Common myeloid progenitor, CD34-positive (primary cell): Measurements from ENCODE around the gene GNG2.

Source experiments
- CTCF ChIA-PET: fragments of 350-600 bp; sonication (Branson Sonifier 250); formaldehyde crosslinking; loops from one replicate; lab custom pipeline; 2021; ENCODE audit warnings: antibody characterized with exemption; lab: Charles Lee
- POLR2A ChIA-PET: fragments of 350-600 bp; sonication (Branson Sonifier 250); formaldehyde crosslinking; loops from one replicate; lab custom pipeline; 2021; ENCODE audit warnings: antibody characterized with exemption; lab: Charles Lee
- DNase-seq, 3 donors: peaks; one replicate each; pipeline versions ENCODE4 v3.0.0 to v3.0.0-alpha.2; 2013
- H3K27ac ChIP-seq, 2 experiments: 1 replicate in 1 of 2; 2 replicates in 1 of 2; pipeline ENCODE4 v1.7.0; 2013; ENCODE audit warnings: inconsistent platforms in 2 of 2, low read length in 2 of 2, mild to moderate bottlenecking in 2 of 2, low read depth in 1 of 2, moderate library complexity in 1 of 2; ENCODE audit not compliant: severe bottlenecking in 2 of 2, insufficient read depth in 1 of 2, poor library complexity in 1 of 2
- H3K27me3 ChIP-seq, 5 experiments: replicated peaks in 2 of 5; 1 replicate in 3 of 5; 2 replicates in 2 of 5; pipeline versions ENCODE4 v1.6.1 to v1.7.0; 2013; ENCODE audit warnings: low read length in 4 of 5, mild to moderate bottlenecking in 2 of 5, moderate library complexity in 2 of 5, inconsistent platforms in 1 of 5; ENCODE audit not compliant: insufficient read depth in 5 of 5, control insufficient read depth in 4 of 5
- H3K36me3 ChIP-seq, 4 experiments: 1 replicate in 2 of 4; 2 replicates in 2 of 4; pipeline versions ENCODE4 v1.6.1 to v1.7.0; 2013; ENCODE audit warnings: low read length in 3 of 4, control low read depth in 1 of 4, mild to moderate bottlenecking in 1 of 4; ENCODE audit not compliant: control insufficient read depth in 4 of 4, insufficient read depth in 4 of 4
- H3K4me1 ChIP-seq, 4 experiments: 1 replicate in 3 of 4; 2 replicates in 1 of 4; pipeline versions ENCODE4 v1.6.1 to v1.7.1; 2013; ENCODE audit warnings: low read length in 3 of 4, mild to moderate bottlenecking in 3 of 4, control low read depth in 1 of 4, inconsistent platforms in 1 of 4, moderate library complexity in 1 of 4; ENCODE audit not compliant: control insufficient read depth in 4 of 4, insufficient read depth in 4 of 4; ENCODE audit errors: control extremely low read depth in 1 of 4
- H3K4me3 ChIP-seq, 7 experiments: 1 replicate in 4 of 7; 2 replicates in 3 of 7; pipeline versions ENCODE4 v1.5.1 to v1.7.0; 2013; ENCODE audit warnings: mild to moderate bottlenecking in 7 of 7, low read length in 6 of 7, moderate library complexity in 6 of 7, inconsistent platforms in 2 of 7, low read depth in 2 of 7, control low read depth in 1 of 7; ENCODE audit not compliant: insufficient read depth in 4 of 7, control insufficient read depth in 1 of 7; ENCODE audit errors: extremely low read depth in 1 of 7
- H3K9me3 ChIP-seq, 5 experiments: 1 replicate in 4 of 5; 2 replicates in 1 of 5; pipeline versions ENCODE4 v1.6.1 to v1.7.1; 2013; ENCODE audit warnings: low read length in 4 of 5, mild to moderate bottlenecking in 2 of 5, inconsistent platforms in 1 of 5, low read depth in 1 of 5, moderate library complexity in 1 of 5; ENCODE audit not compliant: control insufficient read depth in 4 of 5, insufficient read depth in 2 of 5; ENCODE audit errors: control extremely low read depth in 1 of 5
- WGBS: methylation state at CpG from one replicate; pipeline ENCODE4 v1.1.5; 2013; ENCODE audit not compliant: insufficient coverage; 5-methylcytosine and 5-hydroxymethylcytosine counted together

The GNG2 gene

DNA sequence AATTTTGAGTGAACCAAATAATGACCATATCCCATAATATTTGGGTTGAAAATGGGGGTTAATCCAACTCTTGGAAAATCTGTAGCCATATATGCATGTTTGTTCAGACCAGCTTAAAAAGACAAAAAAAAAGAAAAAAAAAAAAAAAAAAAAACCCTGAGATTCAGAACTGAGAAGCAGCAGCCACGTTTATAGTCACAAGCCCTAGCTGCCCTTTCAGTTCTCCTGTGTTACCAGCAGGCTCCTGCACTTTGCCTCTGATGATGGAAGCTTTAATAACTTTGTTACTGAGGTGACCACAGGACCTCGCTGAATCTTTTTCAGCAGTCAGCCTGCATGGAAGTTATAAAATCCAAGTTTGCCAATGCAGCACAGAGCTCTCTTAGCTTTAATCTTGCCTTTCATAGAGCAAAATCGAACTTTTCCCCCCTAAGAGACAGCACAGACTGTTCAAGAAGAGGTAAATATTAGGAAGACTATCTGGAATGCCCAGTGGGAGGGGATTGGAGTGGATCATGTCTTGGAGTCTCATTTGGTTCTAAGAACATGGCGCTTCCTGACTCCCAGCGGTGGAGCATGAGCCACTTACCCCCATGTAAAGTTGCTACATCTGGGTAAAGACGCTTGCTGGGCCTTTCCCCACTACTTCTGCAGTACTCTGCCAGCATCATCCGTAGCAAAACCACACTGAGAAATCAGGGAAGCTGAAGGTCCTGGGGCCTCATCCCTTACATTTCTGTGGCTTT, 20.6 kb downstream of the GNG2 start:
- ChIA-PET CTCF (interaction anchor here (0.7 to 1.4 kb wide), 2 partner anchors 21 to 53 kb away, joined by 3 read pairs; no protein-coding TSS in a partner anchor), POLR2A (no interaction called here)
- H3K27me3 ChIP-seq: no peaks in the 10 kb centered on the region
- WGBS: 72% methylated on average over 5 of the region's 7 CpGs
- H3K36me3 ChIP-seq: peaks cover 0 to 3% (median 0%) of the 10 kb centered on the region in 4 experiments
- H3K9me3 ChIP-seq: no peaks in the 10 kb centered on the region
- H3K4me1 ChIP-seq: peaks cover 12 to 23% (median 20%) of the 10 kb centered on the region in 4 experiments
- no peak overlapping the region for H3K27ac ChIP-seq
- peak in 2 of 3 donors; percentile 33 to 54 for DNase-seq
- no peak overlapping the region for H3K4me3 ChIP-seq

DNA sequence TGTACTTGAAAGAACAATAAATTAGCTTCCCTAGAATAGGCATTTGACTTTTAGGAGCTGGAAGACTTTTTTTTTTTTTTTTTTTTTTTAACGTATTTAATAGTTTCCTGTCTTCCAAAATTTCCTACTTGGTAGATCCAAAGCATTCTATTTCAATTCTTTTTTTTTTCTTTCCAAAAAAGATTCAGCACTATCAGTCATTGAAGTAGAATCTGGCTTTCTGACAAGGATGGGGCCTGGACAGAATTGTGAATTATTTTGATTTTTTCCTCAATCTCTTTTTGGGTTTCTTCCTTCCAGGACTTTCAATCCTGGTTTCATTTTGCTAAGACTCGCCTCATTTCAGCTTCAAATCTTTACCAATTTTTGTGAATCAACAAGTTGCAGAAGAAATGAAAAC, 21.2 kb downstream of the GNG2 start:
- no peak overlapping the region for H3K4me3 ChIP-seq
- H3K4me1 ChIP-seq: peaks cover 12 to 23% (median 20%) of the 10 kb centered on the region in 4 experiments
- no peaks in the 10 kb centered on the region for H3K27me3 ChIP-seq
- H3K9me3 ChIP-seq: no peaks in the 10 kb centered on the region
- DNase-seq: no peak
- 100% methylated on average over 1 of the region's 2 CpGs for WGBS
- H3K27ac ChIP-seq: no peak overlapping the region
- CTCF ChIA-PET: interaction anchor here (0.7 to 1.4 kb wide), 2 partner anchors 21 to 54 kb away, joined by 3 read pairs; no protein-coding TSS in a partner anchor
- POLR2A ChIA-PET: no interaction called here
- H3K36me3 ChIP-seq: peaks cover 0 to 3% (median 0%) of the 10 kb centered on the region in 4 experiments

DNA sequence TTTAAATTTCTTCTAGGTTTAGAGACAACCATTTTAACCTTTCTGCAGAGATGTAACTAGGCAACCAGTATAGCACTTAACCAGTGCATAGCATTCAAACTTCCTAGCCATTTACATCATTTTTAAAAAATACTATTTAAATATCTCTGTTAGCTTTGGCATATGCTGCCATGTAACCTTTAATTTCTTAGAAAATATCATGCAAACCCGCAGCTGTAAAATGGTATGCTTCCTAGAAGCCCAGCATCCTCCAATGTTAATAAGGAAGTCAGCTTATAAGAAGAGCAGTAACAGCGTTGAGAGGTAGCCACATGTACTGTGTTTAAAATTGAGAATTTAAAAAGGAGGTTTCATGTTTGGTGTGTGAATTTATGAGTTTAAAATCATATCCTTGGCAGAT, 22.8 kb downstream of the GNG2 start:
- H3K36me3 ChIP-seq: no peaks in the 10 kb centered on the region
- H3K4me3 ChIP-seq: no peak overlapping the region
- WGBS: 85% methylated on average over 2 of the region's 2 CpGs
- H3K27me3 ChIP-seq: no peaks in the 10 kb centered on the region
- ChIA-PET POLR2A (no interaction called here), CTCF (interaction anchor here (0.8 to 1.7 kb wide), 7 partner anchors 10 to 583 kb away, joined by 3 to 5 read pairs (median 3); partner anchors contain the start of gene GNG2)
- peaks cover 12 to 23% (median 20%) of the 10 kb centered on the region in 4 experiments for H3K4me1 ChIP-seq
- no peaks in the 10 kb centered on the region for H3K9me3 ChIP-seq
- DNase-seq: no peak
- H3K27ac ChIP-seq: no peak overlapping the region

DNA sequence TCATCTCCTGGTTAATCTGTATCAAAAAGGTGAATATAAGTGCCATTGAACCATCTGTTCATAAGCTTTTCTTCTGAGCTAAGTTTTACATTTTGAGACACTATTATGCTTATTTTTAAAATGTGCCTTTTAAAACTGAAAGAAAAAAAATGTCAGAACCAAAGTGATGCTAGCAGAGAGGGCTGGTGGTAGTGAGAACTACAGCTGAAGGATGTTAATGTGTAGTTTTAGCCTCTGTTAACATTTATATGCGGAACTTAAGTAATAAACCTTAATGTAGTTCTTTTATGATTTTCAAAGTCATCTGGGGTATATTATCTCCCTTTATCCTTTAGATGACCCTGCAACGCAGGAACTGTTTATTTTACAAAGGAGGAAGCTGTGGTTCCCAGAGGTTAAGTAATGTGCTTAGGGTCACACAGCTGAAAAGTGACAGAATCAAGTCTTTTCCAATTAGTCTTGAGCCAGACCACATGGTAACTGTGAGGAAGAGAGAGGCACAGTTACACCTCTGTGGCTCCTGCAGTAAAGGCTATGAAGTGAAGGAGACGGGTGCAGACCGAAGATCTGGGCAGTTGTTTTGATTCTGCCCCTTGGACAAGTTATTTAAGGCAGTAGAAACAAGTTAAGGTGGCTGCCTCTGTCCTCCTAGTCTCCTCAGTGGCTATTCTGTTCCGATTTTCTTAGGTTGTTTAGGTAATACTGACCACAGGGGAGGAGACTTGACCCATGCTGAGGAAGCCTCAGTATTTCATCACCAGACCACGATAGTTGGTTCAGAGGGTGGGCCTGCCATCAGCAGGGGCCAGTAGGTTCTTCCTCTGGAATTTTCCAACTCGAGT, 23.9 kb downstream of the GNG2 start:
- no peak overlapping the region for H3K27ac ChIP-seq
- peak overlapping the region in 1 of 7 experiments; percentile 42 for H3K4me3 ChIP-seq
- peak; percentile 31 to 89 (median 82) for DNase-seq
- ChIA-PET POLR2A (no interaction called here), CTCF (interaction anchor here (0.8 to 1.7 kb wide), 6 partner anchors 11 to 584 kb away, joined by 3 to 5 read pairs (median 3); partner anchors contain the start of gene GNG2)
- no peaks in the 10 kb centered on the region for H3K9me3 ChIP-seq
- no peaks in the 10 kb centered on the region for H3K36me3 ChIP-seq
- 24% methylated on average over 3 of the region's 7 CpGs for WGBS
- peaks cover 12 to 23% (median 20%) of the 10 kb centered on the region in 4 experiments for H3K4me1 ChIP-seq
- H3K27me3 ChIP-seq: no peaks in the 10 kb centered on the region

DNA sequence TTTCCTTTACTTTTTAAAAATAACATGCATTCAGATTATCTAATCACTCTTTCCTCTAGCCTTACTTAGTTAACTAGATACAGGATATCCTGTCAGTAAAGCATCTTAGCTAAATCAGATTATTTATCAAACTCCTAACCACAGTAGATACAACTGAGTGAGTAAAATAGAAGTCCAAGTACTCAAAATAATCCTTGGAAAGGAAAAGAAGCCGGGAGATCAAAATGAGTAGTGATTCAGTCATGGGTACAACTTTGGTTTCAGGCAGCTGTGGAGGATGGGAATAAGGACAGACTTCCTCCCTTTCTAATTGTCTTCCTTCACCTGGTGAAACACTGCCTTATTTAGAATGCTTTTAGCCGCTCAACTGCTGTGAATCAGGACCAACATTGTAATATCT, 29.4 kb downstream of the GNG2 start:
- WGBS: 70% methylated on average over 2 of the region's 2 CpGs
- no peaks in the 10 kb centered on the region for H3K27me3 ChIP-seq
- DNase-seq: no peak
- H3K9me3 ChIP-seq: no peaks in the 10 kb centered on the region
- no peak overlapping the region for H3K27ac ChIP-seq
- CTCF ChIA-PET: interaction anchor here (0.7 to 1.5 kb wide), 3 partner anchors 9 to 61 kb away, joined by 3 to 4 read pairs (median 3); no protein-coding TSS in a partner anchor
- peaks cover 1 to 7% (median 4%) of the 10 kb centered on the region in 4 experiments for H3K4me1 ChIP-seq
- POLR2A ChIA-PET: no interaction called here
- H3K4me3 ChIP-seq: no peak overlapping the region
- no peaks in the 10 kb centered on the region for H3K36me3 ChIP-seq

DNA sequence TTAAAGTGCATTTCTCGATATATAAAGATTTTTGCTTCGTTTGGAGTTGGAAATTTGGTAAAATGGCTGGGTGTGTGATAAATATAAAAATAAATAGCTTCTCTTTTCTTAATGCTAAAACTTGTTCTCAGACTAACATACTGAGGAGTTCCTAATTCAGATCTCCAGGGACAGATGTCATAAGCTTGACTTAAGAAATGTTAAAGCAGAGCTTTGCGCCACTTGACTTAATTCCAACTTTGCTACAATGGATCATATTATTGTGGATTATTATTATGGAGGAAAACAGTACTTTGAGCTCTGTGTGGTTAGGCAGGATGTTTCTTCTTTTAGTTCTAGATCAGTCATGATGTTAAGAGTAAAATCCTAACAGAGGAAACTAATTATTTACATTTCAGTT, 33.8 kb downstream of the GNG2 start:
- H3K27me3 ChIP-seq: no peaks in the 10 kb centered on the region
- DNase-seq: no peak
- H3K27ac ChIP-seq: no peak overlapping the region
- WGBS: no CpG with 5 or more reads among the region's 3 CpGs
- H3K9me3 ChIP-seq: no peaks in the 10 kb centered on the region
- ChIA-PET CTCF (interaction anchor here (0.5 to 2.0 kb wide), 10 partner anchors 10 to 86 kb away, joined by 3 to 8 read pairs (median 3); partner anchors contain the start of gene GNG2), POLR2A (interaction anchor here (0.7 kb wide), 1 partner anchor 12 kb away, joined by 3 read pairs; no protein-coding TSS in a partner anchor)
- H3K36me3 ChIP-seq: no peaks in the 10 kb centered on the region
- peaks cover 0 to 17% (median 6%) of the 10 kb centered on the region in 4 experiments for H3K4me1 ChIP-seq
- no peak overlapping the region for H3K4me3 ChIP-seq
